ENCODE data around the gene EEF2. TPM values are rescaled to one million over a fixed set of nuclear protein-coding genes. Genes with fewer than 3 reads are reported as not detected.

The EEF2 gene
- total and polyA plus RNA-seq, 2 donors (not counting 1 experiment from before 2014, with no cell fraction given), result 1,449 to 3,167 TPM

DNA sequence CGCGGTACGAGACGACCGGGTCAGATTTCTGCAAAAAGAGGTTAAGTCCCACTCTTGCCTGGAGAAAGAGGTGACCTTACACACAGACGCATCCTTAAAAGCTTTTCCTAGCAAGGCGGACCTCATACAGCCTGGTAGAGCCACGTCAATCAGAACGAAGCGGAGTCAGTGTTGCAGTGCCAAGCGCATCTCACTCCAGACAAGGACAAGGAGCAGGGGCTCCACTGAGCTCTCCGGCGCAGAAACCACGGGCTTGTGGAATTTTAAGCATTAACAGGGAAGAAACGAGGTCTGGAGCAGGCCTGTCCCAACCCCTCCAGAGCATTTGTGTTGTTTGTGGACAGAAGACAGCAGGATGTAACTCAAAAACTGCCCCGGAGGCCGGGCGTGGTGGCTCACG is 7.1 kb downstream of the EEF2 start:
- H4K20me1 ChIP-seq (ENCODE audit: control insufficient read depth, insufficient read depth, low read length, poor library complexity, severe bottlenecking), result peaks cover 83% of the 10 kb centered on the region
- H2AFZ ChIP-seq (ENCODE audit: insufficient read depth, low read depth, low read length, poor library complexity, severe bottlenecking), result no peak overlapping the region
- peaks cover 0 to 4% (median 0%) of the 10 kb centered on the region in 3 donors for H3K9me3 ChIP-seq (ENCODE audit: control extremely low read depth in 1 of 3, control insufficient read depth in 2 of 3, insufficient read depth in 1 of 3, low read length in 2 of 3)
- no peak overlapping the region for H3K4me3 ChIP-seq (ENCODE audit: control extremely low read depth in 1 of 5, extremely low read depth in 1 of 5, insufficient read depth in 1 of 5, low read depth in 2 of 5, low read length in 4 of 5)
- ChIA-PET CTCF (no interaction called here), POLR2A (no interaction called here)
- intact Hi-C loops (cut with micrococcal nuclease), result no loop called here
- H3K79me2 ChIP-seq (ENCODE audit: control insufficient read depth, insufficient read depth, low read length), result peaks cover 22% of the 10 kb centered on the region
- H3K27me3 Mint-ChIP-seq, result no peaks in the 10 kb centered on the region
- DNase-seq, result no peak
- peaks cover 13% of the 10 kb centered on the region for H3K4me1 Mint-ChIP-seq
- peaks cover 3 to 78% of the 10 kb centered on the region in 2 experiments for H3K36me3 ChIP-seq (replicated peaks in 1 of 2; ENCODE audit: control extremely low read depth in 1 of 2, control insufficient read depth in 1 of 2, extremely low read depth in 1 of 2, insufficient read depth in 2 of 2, low read length in 1 of 2)
- H3K27me3 ChIP-seq (replicated peaks in 1 of 4; ENCODE audit: control extremely low read depth in 1 of 4, control insufficient read depth in 3 of 4, insufficient read depth in 4 of 4, low read length in 3 of 4), result no peaks in the 10 kb centered on the region
- ATAC-seq (ENCODE audit: low read depth), result no peak
- no peak for TF ChIP-seq EZH2 (IDR thresholded peaks at IDR 0.05; ENCODE audit: borderline replicate concordance, insufficient read depth, low read depth, low read length, poor library complexity, severe bottlenecking)
- TF ChIP-seq CTCF (IDR thresholded peaks at IDR 0.05), result no peak
- peak overlapping the region; percentile 13 for H3K27ac Mint-ChIP-seq
- H3K4me1 ChIP-seq (ENCODE audit: control insufficient read depth in 2 of 2, insufficient read depth in 2 of 2, low read length in 2 of 2), result peaks cover 0 to 1% of the 10 kb centered on the region in 2 donors
- no peak overlapping the region for H3K4me3 Mint-ChIP-seq
- H3K27ac ChIP-seq (ENCODE audit: low read length in 2 of 2), result no peak overlapping the region
- no peaks in the 10 kb centered on the region for H3K9me3 Mint-ChIP-seq (ENCODE audit: insufficient read depth)
- WGBS (ENCODE audit: insufficient coverage), result 98% methylated on average over 15 of the region's 19 CpGs
- H3K4me2 ChIP-seq (replicated peaks; ENCODE audit: low read depth, low read length, poor library complexity, severe bottlenecking), result no peak overlapping the region
- no peak overlapping the region for H3K9ac ChIP-seq (ENCODE audit: low read length)

GRCh38 chr19:3977242-3978143 is 7.8 kb downstream of the EEF2 start:
- DNase-seq (peak; percentile 47), ATAC-seq (ENCODE audit: low read depth) (peak; percentile 8)
- no peak overlapping the region for H3K4me2 ChIP-seq (replicated peaks; ENCODE audit: low read depth, low read length, poor library complexity, severe bottlenecking)
- peaks cover 0 to 4% (median 0%) of the 10 kb centered on the region in 3 donors for H3K9me3 ChIP-seq (ENCODE audit: control extremely low read depth in 1 of 3, control insufficient read depth in 2 of 3, insufficient read depth in 1 of 3, low read length in 2 of 3)
- TF ChIP-seq CTCF (IDR thresholded peaks at IDR 0.05) (peak; percentile 22), EZH2 (IDR thresholded peaks at IDR 0.05; ENCODE audit: borderline replicate concordance, insufficient read depth, low read depth, low read length, poor library complexity, severe bottlenecking) (no peak)
- H4K20me1 ChIP-seq (ENCODE audit: control insufficient read depth, insufficient read depth, low read length, poor library complexity, severe bottlenecking), result peaks cover 76% of the 10 kb centered on the region
- Mint-ChIP-seq H3K4me1 (peaks cover 6% of the 10 kb centered on the region), H3K27ac (peak overlapping the region; percentile 13), H3K4me3 (no peak overlapping the region), H3K27me3 (no peaks in the 10 kb centered on the region), H3K9me3 (ENCODE audit: insufficient read depth) (no peaks in the 10 kb centered on the region)
- POLR2A ChIA-PET, result no interaction called here
- 92% methylated on average over 59 of the region's 59 CpGs for WGBS (ENCODE audit: insufficient coverage)
- no peak overlapping the region for H3K27ac ChIP-seq (ENCODE audit: low read length in 2 of 2)
- no peak overlapping the region for H3K9ac ChIP-seq (ENCODE audit: low read length)
- no peaks in the 10 kb centered on the region for H3K27me3 ChIP-seq (replicated peaks in 1 of 4; ENCODE audit: control extremely low read depth in 1 of 4, control insufficient read depth in 3 of 4, insufficient read depth in 4 of 4, low read length in 3 of 4)
- H3K4me1 ChIP-seq (ENCODE audit: control insufficient read depth in 2 of 2, insufficient read depth in 2 of 2, low read length in 2 of 2), result no peaks in the 10 kb centered on the region
- CTCF ChIA-PET, result no interaction called here
- H2AFZ ChIP-seq (ENCODE audit: insufficient read depth, low read depth, low read length, poor library complexity, severe bottlenecking), result no peak overlapping the region
- peaks cover 15% of the 10 kb centered on the region for H3K79me2 ChIP-seq (ENCODE audit: control insufficient read depth, insufficient read depth, low read length)
- no peak overlapping the region for H3K4me3 ChIP-seq (ENCODE audit: control extremely low read depth in 1 of 5, extremely low read depth in 1 of 5, insufficient read depth in 1 of 5, low read depth in 2 of 5, low read length in 4 of 5)
- H3K36me3 ChIP-seq (replicated peaks in 1 of 2; ENCODE audit: control extremely low read depth in 1 of 2, control insufficient read depth in 1 of 2, extremely low read depth in 1 of 2, insufficient read depth in 2 of 2, low read length in 1 of 2), result peaks cover 3 to 72% of the 10 kb centered on the region in 2 experiments
- intact Hi-C loops (cut with micrococcal nuclease), result no loop called here
